Stimulated activated CD8-positive, alpha-beta memory T cell treated with anti-CD3 and anti-CD28 coated beads, Interleukin-7, amount 100 ng/mL, for 24 hours (primary cell): ENCODE data around the gene GIMAP5.

Experiments used
- DNase-seq: peaks from one replicate; pipeline ENCODE4 v3.0.0-alpha.2; 2020; ENCODE audit warnings: low read depth

GIMAP5 gene

DNA sequence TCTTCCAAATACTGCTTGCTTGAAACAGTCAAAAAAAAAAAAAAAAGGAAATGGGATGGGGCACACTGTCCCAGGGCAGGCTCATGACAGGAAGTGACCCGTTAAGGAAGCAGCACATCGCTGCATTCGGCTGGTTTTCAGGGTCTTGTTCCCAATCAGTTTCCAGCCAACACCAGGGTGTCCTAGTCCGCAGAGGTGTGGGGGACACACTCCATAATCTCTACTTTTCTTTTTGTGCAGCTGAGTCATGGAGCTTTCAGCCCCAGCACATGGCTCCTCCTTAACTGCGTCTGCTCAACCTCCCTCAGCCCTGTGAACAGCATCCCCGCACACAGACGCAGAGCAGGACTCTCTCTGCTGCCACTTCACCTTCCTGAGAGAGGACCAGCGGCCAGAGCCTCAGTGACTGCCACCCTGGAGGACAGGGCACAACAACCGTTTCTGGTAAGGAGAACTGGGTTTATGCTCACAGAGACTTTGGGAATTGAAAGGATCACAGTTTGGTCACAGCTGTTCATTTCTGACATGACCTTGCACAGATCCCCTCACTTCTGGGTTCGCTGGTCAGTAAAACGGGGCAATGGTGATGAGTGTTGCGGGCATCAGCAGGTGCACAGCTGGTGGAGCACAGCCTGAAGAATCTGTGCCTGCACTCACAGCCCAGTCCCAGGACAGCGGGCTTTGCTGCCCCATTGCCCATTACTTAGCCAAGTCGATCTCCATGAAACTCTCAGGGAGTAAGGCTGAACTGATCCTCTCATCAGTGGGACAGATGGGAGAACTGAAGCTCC, at the start of gene GIMAP5:
Gene GIMAP5 (plus strand): TSS at position 154 of the 791 bp plus-strand sequence. CDS start 3,467 bp downstream, outside the sequence.
- no peak for DNase-seq

DNA sequence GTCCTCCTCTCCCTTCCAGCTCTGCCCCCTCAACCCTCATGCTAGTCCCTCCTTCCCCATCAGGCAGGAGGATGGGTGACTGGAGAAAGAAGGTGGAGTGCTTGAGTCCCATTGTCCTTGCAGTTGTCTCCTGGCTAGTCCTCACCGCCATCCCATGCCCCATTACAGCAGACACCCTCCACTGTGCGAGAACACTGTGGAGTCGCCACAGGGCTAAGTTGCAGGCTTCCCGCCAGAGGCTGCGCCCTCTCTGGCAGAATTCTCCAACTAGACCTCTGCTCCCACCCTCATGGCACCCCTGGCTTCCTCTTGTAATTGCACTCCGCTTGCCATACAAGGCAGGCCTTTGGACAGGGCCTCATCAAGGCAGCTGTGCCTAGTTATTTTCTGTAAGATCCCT, 48.6 kb upstream of the GIMAP5 start:
- DNase-seq: no peak

DNA sequence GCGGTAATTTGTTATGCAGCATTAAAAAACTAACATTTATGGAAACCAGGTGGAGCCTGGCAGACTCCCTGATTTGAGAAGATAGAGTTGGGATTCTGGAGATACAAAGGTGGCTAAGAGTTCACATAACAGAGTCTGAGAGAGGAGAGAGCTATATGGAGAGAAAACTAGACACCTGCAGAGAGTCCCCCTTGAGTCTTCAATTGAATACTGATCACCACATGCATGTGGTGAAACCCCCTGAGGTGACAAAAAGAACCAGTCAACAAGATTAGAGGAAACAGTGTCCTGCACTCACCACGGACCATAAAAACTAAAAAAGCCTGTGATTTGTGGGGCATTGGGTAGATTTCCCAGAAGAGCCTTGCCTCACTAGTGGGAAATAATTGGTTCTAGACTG, 41.6 kb upstream of the GIMAP5 start:
- no peak for DNase-seq

DNA sequence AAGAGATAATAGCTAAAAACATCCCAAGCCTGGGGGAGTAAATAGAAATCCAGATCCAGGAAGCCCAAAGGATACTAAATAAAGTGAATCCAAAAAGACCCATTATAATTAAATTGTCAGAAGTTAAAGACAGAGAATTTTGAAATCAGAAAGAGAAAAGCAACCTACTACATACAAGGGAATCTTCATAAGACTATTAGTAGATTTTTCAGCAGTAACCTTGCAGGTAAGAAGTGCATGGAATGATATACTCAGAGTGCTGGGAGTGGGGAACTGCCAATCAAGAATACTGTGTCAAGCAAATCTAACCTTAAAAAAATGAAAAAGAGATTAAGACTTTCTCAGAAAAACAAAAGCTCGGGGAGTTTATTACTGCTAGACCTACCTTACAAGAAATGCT, 34.0 kb upstream of the GIMAP5 start:
- no peak for DNase-seq

DNA sequence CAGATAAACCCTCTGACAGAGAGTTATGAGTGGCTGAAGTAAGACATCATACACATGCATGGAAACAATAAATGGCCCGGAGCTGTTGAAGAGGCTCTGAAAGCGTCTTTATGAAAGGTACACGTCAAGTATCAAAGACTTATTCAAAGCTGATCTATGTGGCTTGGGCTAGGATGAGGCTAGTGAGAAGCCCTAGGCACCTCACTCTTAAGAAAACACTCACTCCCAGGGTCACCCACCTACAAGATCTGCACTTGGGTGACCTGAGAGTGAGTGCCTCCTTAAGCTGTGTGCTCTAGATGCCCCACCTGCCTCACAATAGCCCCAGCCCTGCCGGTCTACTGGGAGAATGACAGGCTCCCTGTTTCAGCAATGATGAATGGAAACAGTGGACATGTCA, 21.9 kb upstream of the GIMAP5 start:
- DNase-seq: no peak

DNA sequence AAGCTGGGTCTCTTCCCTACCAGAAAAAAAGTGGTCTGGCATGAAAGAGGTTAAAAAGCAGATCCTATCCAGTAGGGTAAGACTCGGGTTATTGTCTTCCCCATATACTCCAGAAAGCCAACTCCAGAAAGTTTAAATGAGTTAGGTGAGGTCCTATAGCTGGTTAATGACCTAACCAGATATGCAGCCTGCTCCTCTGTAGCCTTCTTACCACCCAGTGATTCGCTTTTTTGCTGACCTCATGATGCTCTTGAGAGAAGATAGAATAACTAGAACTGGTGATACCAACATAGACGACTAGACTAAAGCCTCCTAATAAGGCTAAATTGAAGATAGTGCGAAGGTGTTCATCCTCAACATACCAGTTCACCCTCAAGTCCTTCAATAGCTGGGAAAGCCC, 21.5 kb upstream of the GIMAP5 start:
- no peak for DNase-seq

DNA sequence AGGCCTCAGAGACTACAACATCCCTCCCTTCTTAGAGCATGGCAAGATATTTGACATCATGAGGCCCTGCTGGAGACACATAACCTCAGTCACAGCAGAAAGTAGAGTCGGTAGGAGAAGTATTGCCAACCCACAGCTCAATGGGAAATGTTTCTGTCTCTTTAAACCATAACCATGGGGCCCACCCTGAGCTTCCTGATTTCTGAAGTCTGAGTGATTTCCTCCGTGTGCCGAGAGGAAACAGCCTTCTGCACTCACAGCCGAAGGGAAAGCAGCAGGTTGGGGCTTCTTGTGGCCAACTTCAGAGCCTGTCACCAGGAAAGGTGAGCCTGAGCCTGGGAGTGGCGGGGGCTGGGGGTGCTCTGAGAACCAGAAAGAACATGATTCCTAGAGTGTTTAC, 20.9 kb upstream of the GIMAP5 start, which contains the start of gene GIMAP1:
Gene GIMAP1 (plus strand): TSS at position 246 of the 400 bp plus-strand sequence. CDS start 2,435 bp downstream, outside the sequence.
- DNase-seq: no peak

DNA sequence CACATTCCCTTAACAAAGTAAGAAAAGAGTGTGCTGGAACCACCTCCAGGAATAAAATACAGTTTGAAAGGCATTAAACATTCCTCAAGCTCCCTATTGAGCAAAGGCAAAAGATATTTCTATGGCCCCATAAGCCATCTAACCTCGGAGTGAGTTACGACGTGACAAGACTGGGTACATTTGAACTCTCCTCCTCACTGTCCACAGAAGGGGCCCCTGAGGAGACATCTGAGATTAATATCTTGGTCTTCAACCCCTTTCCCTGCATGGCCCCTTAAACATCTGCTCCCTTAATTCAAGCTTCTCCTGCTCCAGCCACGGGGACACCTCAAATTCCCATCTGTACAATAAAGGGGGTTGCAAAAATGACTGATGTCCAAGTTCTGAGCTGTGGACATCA, 20.3 kb upstream of the GIMAP5 start:
- DNase-seq: no peak

DNA sequence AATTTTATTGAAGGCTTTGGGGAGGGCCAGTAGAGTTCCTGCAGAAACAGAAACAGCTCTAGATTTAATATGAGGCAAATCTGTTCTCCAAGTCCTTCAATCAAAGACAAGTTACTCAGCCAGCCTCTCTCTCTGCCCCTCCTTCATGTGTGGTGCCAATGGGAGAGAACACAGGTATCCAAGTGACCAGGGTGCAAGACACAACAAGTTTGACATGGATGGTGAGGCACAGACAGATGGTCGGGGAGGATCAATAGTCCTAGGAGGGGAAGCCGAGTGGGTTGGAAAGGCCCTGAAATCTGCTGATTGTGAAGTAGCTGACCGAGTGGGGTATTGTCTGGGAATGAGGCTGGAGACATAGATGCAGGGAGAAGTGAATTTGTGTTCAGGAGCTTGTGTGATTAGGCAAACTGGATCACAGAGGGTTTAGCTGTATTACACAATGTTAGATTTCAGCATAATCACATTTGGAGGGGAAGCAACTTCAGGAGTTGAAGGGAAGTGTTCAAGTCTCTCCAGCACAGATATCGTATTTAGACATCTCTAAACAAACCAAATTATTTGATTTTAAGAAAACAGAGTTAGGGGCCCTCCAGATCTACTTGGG, 19.3 kb upstream of the GIMAP5 start:
- DNase-seq: no peak

DNA sequence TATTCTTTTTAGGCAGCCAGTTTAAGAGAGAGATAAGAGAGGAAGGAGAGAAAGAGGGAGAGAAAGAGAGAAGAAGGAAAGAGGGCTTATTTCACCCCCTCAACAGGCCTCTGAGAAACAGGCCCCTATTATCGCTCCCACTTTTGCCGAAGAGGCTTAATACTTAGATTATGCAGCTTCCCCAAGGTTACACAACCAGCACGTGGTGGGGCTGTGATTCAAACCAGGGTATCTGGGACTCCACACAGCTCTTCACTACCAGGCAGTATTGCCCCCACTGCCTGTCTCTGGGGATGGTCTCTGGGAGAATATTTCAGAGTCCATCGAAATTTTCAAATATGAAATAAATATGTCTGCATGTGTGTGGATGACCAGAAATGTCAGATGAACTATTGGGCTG, 17.8 kb upstream of the GIMAP5 start:
- no peak for DNase-seq

DNA sequence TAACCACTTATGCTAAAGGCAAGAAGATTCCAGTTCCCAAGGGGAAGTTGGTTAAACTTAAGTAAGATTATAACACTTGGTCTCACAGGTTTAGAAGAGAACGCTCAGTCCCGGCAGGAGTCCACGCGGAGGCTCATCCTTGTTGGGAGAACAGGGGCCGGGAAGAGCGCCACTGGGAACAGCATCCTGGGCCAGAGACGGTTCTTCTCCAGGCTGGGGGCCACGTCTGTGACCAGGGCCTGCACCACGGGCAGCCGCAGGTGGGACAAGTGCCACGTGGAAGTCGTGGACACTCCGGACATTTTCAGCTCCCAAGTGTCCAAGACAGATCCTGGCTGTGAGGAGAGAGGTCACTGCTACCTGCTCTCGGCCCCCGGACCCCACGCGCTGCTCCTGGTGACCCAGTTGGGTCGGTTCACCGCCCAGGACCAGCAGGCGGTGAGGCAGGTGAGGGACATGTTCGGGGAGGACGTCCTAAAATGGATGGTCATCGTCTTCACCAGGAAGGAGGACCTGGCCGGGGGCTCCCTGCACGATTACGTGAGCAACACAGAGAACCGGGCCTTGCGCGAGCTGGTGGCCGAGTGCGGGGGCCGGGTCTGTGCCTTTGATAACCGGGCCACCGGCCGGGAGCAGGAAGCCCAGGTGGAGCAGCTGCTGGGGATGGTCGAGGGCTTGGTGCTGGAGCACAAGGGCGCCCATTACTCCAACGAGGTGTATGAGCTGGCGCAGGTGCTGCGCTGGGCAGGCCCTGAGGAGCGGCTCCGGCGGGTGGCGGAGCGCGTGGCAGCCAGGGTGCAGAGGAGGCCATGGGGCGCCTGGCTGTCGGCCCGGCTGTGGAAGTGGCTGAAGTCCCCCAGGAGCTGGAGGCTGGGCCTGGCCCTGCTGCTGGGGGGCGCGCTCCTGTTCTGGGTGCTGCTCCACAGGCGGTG, 17.0 kb upstream of the GIMAP5 start:
- no peak for DNase-seq

DNA sequence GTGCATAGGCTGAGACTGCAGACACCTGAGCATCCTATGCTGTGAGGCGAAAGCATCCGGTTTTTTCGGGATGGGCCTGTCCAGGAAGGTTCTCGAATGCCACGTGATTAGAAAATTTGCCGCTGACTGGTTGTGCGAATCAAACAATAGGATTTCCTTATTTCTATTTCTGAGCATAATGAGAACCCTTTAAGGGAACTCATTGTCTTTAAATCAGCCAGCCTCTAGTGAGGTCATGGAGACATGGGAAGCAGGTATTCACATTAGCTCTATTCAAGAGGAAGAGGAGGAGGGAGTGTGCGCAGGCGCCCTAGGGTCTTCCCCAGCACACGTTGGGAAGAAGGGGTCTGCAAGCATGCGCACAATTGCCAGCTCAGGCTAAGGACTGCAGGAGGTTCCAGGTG, 15.2 kb upstream of the GIMAP5 start:
- DNase-seq: no peak

DNA sequence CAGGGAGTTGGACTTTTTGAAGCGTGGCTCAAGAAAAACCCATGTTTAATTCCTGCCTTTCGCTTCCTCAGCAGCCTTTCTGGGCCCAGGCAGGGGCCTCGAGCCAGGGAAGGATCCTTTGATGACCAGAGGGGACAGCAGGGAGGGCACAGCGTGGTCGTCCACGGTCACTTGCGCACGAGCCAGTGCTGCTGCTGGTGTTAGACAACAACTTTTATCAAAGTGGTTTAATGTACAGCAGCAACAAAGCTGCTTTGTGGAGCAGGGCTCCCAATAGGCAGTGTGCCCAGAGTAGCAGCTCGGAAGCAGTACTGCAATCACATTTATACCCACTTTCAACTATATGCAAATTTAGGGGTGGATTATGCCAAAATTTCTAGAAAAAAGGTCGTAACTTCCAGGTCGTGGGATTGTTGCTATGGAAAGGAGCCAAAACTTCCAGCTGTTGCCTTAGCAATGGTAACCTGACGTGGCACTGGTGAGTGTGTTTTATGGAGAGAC, 14.7 kb upstream of the GIMAP5 start:
- no peak for DNase-seq

DNA sequence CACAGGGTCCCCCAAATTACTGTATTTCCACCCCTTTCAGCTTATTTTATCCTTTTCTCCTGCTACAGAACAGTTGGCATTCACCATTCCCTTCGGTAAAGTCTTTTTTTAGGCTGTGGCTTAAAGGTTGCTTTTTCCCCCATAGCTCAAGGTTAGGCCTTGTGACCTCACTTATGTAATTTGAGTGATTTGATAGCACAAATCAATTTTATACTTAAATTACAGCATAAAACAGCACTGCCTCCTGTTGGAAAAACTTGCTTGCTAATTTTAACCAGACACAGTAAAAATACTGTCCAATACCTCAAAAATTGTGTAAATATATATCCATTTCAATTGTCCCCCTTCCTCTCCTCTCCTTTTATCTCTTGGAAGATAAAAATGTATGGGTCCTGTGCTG, 13.8 kb upstream of the GIMAP5 start:
- DNase-seq: no peak

DNA sequence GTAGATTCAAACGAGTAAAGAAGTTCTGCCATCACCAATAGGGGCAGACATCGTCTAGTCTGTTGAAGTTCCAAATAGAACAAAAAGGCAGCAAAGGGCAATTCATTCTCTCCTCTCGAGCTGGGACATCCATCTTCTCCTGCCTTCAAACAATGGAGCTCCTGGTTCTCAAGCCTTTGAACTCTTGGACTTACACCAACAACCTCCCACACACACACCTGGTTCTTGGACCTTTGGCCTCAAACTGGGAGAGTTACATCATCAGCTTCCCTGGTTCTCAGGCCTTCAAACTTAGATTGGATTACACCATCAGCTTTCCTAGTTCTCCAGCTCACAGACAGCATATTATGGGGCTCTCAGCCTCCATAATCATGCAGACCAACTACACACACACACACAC, 9.8 kb upstream of the GIMAP5 start:
- DNase-seq: no peak

DNA sequence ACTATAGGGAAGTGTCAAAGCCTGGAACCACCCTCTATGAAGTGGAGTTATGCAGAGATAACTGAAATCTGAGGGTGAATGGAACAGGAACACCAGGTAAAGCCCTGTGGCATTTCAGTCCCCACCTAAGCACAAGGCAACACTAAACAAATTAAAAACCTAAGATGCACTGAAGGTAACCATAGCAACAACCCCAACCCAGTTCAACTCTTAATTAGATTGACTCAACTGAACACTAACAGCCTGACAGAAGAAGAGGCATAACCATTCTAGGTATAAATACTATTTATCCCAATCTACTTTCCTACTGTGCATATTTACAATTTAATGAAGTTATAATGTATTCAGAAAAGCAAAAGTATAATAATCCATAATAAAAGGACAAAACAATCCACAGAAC, 9.2 kb upstream of the GIMAP5 start:
- DNase-seq: no peak

DNA sequence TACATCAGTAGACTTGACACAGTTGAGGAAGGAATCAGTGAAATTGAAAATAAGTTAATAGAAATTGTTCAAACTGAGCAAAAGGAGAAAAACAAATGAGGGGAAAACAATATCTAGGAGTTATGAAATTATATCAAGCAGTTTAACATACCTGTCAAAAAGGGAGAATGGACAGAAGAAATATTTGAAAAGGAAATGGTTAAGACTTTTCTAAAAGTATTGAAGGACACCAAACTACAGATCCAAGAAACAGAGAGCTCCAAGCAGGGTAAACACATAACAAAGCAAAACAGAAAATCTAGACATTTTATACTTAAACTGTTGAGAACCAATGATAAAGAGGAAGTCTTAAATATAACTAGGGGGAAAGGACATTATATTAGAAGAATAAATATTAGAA, 8.6 kb upstream of the GIMAP5 start:
- DNase-seq: no peak

DNA sequence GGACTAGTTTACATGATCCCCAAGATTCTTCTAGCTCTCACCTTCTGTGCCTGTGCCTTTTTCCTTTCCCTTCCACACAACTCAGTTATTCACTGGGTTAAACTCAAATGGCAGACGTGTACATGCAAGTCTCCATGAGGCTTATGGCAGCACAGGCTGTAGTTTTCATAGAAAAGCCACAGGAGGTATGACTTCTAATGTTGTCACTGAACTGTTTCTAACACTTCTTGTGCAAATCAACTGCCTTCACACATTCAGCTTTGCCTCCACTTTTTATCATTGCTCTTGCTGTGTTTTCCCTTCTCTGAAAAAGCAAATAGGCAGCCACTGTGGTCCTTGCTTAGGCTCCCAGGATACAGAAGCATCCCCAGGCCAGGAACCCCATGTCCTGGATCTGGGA, 5.3 kb upstream of the GIMAP5 start:
- DNase-seq: no peak

DNA sequence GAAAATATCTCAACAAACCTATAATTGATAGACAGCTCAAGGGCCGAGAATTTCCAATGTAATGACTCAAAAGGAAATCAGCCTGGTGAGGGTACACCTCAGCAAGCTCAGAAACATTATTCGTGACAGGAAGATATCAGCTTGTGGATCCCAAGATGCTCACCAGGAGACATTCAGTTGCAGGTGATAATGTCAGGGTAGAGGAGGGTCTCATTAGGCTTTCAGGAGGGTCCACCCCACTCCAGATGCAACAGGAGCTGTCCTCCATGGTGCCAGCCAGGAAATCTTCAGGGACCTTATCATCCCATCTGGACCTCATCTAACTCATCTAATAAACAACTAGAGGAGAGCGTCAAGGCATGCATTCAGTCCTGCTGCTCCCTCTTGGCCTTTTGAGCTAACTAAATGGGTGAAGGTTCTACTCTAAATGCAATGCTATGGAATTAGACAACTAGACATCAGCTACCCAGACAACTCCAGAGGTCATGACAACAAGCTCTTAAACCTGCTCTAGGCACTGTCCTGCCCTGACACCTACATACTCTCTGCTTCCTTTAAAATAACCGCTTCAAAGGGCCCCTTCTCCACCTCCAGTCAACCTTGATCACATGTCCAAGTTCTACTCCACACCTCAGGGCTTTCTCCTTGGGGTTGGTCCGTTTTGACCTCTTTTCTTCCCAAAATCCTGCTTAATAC, 4.3 kb upstream of the GIMAP5 start:
- no peak for DNase-seq

DNA sequence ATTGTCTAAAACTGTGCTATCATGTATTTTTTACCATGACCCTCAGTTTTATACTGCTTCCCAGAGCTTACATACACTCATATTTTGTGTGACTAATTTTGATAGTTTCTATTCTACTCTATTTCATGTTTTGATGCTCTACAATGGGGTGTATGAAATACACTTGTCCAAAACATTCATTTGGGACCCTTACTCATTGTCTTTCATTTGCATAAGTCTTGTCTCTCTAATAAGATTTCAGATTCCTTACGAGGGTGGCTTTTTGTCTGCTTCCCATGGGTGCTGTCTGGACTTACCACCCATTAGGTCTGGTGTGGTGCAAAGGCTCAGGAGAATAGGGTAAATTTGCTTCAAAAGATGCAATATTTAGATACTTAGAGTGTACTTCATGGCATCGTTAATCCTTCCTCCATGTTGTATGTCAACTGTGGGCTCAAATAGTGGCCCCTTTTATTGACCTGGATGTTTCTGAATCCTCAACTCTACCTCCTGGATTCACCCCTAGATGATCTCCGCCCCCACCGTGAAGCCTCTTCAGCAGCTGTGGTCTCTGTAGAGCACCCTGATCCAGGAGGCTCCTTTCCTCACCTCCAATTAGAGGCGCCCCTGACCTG, 3.6 kb upstream of the GIMAP5 start:
- no peak for DNase-seq

DNA sequence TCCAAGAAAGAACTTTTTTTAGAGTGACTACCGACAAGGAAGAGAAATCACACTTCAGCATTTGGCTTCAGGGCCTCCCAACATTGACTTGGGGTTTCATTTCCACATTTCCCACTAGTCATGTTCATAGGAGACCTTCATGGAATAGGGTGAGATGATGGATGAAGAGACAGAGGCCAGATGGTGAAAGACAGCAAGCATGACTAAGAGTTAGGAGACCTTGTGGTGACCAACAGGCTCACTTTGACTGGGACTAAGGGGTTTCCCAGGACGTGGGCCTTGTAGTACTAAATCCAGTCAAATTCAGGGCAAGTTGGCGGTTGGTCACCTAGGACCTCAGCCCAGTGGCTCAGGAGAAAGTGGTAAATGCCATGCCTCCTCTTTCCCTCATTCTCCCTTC, 3.0 kb upstream of the GIMAP5 start:
- no peak for DNase-seq
